Glomerular visceral epithelial cell (primary cell): Measurements from ENCODE around the gene CARD16.

ENCODE experiments used
- DNase-seq: peaks from one replicate; pipeline ENCODE4 v3.0.0-alpha.2; 2016; ENCODE audit errors: extremely low spot score

CARD16 gene

GRCh38 chr11:104995001-104995408 lies 50.1 kb downstream of the CARD16 start:
- no peak for DNase-seq

DNA sequence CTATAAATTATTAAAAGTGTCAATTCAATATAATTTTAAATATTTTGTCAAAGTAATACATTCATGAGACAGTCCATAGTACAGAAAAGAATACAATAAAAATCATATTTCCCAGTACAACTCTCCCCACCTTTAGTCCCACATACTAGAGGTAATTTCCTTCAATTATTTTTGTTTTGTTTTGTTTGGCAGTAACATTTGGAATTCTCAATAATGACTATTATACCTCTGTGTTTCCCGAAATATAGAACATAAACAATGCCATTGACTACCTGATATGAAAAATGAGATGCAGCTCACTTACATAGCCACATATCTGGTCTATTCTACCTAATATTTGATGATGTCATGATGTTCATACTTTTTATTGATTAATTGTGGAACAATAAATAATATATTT lies 52.4 kb downstream of the CARD16 start:
- DNase-seq: no peak

- DNase-seq: no peak
Measured at GRCh38 chr11:104991994-104992393, 53.1 kb downstream of the CARD16 start.
